Measurements from ENCODE around the gene RCE1.

RCE1 gene

GRCh38 chr11:66850235-66850587 lies 7.0 kb downstream of the RCE1 start:
- H3K27ac ChIP-seq, result no peak overlapping the region
- no peak for TF ChIP-seq ZFX (IDR thresholded peaks at IDR 0.05)
- TF ChIP-seq, protein P1, sequence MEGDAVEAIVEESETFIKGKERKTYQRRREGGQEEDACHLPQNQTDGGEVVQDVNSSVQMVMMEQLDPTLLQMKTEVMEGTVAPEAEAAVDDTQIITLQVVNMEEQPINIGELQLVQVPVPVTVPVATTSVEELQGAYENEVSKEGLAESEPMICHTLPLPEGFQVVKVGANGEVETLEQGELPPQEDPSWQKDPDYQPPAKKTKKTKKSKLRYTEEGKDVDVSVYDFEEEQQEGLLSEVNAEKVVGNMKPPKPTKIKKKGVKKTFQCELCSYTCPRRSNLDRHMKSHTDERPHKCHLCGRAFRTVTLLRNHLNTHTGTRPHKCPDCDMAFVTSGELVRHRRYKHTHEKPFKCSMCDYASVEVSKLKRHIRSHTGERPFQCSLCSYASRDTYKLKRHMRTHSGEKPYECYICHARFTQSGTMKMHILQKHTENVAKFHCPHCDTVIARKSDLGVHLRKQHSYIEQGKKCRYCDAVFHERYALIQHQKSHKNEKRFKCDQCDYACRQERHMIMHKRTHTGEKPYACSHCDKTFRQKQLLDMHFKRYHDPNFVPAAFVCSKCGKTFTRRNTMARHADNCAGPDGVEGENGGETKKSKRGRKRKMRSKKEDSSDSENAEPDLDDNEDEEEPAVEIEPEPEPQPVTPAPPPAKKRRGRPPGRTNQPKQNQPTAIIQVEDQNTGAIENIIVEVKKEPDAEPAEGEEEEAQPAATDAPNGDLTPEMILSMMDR (conservative IDR thresholded peaks at IDR 0.05), result no peak

DNA sequence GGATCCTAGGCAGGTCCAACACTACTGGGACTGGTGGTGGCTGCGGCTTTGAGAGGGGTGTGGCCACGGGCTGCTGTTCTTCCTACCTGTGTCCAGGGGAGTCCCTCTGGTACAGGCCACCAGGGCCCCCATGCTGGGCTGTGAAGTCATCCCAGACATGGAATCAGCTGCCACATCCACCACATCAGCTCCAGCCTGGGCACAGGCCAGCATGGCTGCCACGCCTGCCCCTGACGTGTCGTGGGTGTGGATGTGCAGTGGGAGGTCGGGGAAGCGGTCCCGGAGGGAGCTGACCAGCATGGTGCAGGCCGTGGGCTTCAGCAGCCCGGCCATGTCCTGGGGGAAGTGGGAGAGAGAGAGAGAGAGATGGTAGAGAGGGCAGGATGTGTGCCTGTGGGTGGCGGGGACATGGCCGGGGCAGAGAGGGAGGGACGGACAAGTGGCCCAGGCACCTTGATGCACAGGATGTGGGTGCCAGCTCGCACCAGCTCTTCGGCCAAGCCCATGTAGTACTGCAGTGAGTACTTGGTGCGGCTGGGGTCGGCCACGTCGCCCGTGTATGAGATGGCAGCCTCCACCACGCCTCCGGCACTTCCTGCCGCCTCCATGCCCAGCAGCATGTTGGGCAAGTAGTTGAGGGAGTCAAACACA lies 7.5 kb downstream of the RCE1 start:
- TF ChIP-seq, protein P1 (conservative IDR thresholded peaks at IDR 0.05), result no peak
- no peak for TF ChIP-seq ZFX (IDR thresholded peaks at IDR 0.05)
- no peak overlapping the region for H3K27ac ChIP-seq

- no peak overlapping the region for H3K27ac ChIP-seq
Observed at GRCh38 chr11:66851239-66851596, 8.0 kb downstream of the RCE1 start.

DNA sequence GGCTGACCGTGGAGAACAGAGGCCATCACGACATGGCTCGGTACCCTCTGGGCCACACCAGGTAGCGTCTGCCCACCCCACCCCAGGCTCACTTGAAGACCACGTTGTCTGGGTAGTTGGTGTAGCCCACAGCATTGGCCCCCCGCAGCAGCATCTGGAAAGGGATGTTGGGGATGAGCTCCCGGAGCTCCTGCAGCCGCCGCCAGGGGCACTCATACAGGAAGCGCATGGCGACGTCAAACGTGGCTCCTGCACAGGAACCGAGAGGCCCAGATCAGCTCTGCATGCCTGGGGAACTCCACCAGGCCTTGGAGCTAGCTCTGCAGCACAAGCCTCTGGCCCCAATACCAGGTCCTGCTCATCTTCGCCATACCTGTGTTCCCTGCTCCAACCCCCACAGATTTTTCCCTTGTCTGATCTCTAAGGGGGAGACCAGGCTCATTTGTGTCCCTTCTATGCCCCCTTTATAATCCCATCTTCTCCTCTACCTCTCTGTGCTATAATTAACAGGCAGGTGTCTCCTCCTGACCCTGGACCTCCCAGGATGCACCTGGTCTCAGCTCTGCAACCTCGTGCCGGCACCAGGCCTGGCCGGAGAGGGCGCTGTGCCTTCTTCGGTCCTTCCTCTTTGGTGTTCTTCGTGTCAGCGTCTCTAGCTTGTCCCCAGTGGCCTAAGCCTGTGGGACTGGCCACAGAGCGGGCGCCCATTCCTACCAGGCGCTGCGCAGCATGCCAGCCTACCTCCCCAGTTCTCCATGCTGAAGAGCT lies 8.6 kb downstream of the RCE1 start:
- TF ChIP-seq ZFX (IDR thresholded peaks at IDR 0.05), result no peak
- TF ChIP-seq, protein P1 (conservative IDR thresholded peaks at IDR 0.05), result no peak

More at GRCh38 chr11:66851239-66851596, 8.0 kb downstream of the RCE1 start:
- TF ChIP-seq, protein P1 (conservative IDR thresholded peaks at IDR 0.05), result no peak
- no peak for TF ChIP-seq ZFX (IDR thresholded peaks at IDR 0.05)

GRCh38 chr11:66852466-66853241 lies 9.4 kb downstream of the RCE1 start:
- TF ChIP-seq, protein P1 (conservative IDR thresholded peaks at IDR 0.05), result no peak
- no peak for TF ChIP-seq ZFX (IDR thresholded peaks at IDR 0.05)

More for the DNA sequence above, 8.6 kb downstream of the RCE1 start:
- H3K27ac ChIP-seq, result no peak overlapping the region

GRCh38 chr11:66853242-66854229 lies 10.3 kb downstream of the RCE1 start:
- no peak for TF ChIP-seq ZFX (IDR thresholded peaks at IDR 0.05)
- TF ChIP-seq, protein P1 (conservative IDR thresholded peaks at IDR 0.05), result no peak
- no peak overlapping the region for H3K27ac ChIP-seq

More at GRCh38 chr11:66852466-66853241, 9.4 kb downstream of the RCE1 start:
- H3K27ac ChIP-seq, result no peak overlapping the region

Measured in C4-2B (cell line).